Anterior cingulate cortex (tissue), 58 donors: ENCODE results near the gene BACE2.
"Not testable (repeated sequence)": the region's sequence is repeated elsewhere in the genome, so short reads cannot be mapped to it uniquely, and the experiment has no call there.

Experiments used
- DNase-seq, 58 donors: peaks; one replicate each; lab custom pipeline; 2025; lab: John Stamatoyannopoulos, UW

BACE2 gene

DNA sequence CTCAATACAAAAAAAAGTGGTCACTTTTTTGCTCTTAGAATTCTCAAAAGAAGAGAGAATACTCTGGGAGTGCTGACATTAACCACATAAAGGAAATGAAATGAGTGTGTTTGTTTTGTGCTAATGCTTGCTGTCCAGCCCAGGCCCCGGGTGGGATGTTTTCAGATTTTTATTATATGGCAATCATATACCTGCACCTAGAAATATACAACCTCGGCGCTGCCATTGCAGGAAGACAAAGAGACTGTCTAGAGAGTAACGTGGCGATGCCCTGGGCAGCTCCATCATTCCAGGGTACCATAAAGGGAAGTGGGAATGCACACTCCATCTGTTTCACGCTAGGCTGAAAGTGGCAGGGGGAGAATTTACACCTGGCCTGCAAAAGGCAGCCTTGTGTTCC, 7.1 kb downstream of the BACE2 start:
- no peak for DNase-seq

DNA sequence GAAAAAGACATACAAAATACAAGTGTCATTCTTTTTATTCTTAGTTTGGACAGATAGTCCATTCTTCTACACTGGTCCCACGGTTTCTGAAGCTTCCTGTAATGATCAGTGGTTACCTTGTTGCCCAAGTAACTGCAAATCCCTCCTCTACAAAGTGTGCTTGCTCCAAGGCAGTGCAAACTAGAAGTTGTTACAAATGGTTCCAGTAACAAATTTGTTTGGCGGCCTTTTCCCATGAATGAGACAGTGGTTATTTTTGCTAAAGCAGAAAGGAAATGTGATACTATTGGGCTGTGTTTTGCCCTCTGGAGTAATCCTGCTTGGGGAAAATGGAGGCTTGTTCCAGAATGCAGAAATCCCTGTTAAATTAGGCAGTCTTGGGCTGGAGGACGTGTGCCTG, 8.9 kb downstream of the BACE2 start:
- DNase-seq = no peak

GRCh38 chr21:41180752-41181151, 12.8 kb downstream of the BACE2 start:
- DNase-seq = no peak

DNA sequence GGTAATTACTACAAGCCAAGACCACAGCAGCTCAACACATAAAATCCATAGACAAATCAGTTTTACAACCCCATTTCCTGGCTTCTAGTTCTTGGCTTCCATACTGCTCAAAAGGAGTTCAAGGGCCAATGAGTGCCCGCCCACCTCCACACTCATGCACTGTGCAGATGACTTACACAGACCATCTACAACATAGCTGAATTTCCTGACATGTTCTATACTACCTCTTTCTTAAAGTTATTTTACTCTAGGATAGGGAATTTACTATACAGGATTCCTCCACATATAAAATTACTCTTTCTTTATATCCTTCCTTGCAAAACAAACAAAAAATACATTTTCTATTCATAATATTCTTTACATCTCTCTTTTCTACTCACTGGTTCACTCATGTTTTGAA, 14.6 kb downstream of the BACE2 start:
- DNase-seq = no peak

- no peak for DNase-seq
Measured at GRCh38 chr21:41183575-41183974, 15.6 kb downstream of the BACE2 start.

GRCh38 chr21:41185802-41186201, 17.8 kb downstream of the BACE2 start:
- no peak for DNase-seq

DNA sequence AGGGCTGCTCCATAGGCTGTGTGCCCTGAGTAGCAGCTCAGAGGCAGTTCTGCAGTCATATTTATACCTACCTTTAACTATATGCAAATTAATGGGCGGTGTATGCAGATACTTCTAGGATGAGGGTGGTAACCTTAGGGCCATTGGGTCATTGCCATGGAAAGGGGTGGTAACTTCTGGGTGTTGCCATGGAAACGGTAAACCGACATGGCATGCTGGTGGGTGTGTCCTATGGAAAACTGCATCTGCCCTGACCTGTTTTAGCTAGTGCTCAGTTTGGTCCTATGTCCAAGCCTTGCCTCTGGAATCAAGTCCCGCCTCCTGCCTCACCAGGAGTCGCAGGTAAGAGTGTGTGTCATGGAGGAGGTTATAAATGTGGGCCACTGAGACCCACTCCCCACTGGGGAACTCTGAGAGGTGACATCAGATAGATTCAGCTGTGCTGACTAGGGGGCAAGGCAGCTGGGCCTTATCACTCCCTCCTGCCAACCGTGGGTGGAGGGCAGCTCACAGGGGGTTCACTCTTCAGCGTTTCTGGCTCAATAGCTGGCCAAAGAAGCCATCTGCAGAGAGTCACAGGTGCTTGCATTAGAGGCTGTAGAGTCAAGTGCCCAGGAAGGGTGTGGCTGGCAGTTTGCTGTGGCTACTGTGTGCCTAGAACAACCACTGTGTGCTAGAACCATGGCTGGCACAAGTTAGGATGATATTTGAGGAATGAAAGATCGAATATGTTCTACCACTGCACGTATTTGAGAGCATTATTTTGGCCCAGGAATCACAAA, 19.0 kb downstream of the BACE2 start:
- DNase-seq = no peak

- DNase-seq = no peak
Measured at GRCh38 chr21:41187537-41188025, 19.6 kb downstream of the BACE2 start.

GRCh38 chr21:41188486-41189149, 20.7 kb downstream of the BACE2 start:
- no peak for DNase-seq

DNA sequence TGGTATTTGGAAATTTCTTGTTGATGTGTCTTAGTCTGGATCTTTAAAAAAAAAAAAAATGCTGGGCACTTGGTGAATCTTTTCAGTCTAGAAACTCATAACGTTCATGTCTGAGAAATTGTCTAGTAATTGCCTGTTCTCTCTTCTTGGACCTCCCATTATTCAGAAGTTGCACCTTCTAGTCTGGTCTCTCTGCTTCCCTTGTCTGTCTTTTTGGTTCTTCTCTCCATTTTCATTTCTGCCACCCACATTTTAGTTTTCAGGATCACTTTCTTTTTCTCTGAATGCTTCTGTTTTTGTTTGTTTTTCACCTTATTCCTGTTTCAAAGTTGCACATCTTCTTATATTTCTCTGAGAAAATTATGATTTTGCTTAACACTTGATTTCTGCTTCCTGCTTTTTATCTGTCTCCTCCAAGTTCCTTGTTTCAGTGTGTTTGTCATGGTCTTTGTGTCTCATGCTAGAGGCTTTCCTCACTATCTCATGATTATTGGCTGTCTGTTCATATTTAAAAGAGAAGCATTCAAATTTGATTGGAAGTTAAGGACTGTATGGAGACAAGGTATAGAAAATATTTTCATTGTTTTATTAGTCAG, 21.3 kb downstream of the BACE2 start:
- no peak for DNase-seq

DNA sequence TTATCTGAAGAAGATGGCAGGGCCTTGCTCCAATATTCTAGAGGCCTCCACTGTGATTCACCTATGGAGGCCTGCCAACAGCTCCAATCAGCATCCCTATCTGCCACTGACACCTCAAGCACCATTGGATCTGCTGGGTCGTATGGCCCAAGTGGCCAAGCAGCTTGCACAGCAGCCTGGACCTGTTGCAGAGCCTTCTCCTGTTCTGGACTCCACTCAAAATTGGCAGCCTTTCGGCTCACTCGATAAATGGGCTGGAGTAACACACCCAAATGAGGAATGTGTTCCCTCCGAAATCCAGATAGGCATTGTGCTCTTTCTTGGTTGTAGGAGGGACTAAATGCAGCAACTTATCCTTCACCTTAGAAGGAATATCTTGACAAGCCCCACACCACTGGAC, 24.6 kb downstream of the BACE2 start:
- not testable (repeated sequence) for DNase-seq

DNA sequence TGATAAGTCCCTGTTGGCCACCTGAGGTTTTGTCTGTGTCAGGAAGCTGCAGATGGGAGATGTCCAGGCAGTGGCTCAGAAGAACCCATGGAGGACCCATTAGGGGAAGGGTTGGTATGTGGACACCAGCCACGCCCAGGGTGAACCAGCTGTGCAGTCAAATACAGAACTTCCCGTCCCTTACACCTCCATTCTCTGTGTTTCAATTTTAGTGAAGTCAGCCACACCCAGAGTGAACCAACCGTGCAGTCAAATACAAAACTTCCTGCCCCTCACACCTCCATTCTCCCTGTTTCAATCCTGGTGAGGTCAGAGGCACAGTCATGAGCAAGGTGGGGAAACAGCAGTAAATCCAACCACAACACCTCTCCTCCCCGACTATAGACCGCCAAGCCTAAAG, 27.4 kb downstream of the BACE2 start:
- no peak for DNase-seq

GRCh38 chr21:41196993-41197392, 29.0 kb downstream of the BACE2 start:
- no peak for DNase-seq

DNA sequence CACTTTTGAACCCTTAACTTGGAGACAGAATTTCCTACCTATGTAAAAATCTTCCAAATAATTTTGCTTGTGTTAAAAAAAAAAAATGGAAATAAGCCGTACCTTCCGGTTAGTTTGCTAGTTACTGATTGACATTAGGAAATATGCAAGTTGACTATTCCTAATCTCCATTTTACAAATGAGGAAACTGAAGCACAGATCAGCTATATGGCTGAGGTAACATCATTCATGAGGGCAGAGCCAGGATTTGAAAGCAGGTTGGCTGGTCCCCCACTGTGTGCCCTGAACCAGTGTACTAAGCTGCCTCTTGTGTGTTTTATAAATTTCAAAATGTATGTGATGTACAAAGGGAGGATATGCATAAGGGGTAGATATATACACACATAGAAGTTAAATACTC, 29.6 kb downstream of the BACE2 start:
- no peak for DNase-seq

DNA sequence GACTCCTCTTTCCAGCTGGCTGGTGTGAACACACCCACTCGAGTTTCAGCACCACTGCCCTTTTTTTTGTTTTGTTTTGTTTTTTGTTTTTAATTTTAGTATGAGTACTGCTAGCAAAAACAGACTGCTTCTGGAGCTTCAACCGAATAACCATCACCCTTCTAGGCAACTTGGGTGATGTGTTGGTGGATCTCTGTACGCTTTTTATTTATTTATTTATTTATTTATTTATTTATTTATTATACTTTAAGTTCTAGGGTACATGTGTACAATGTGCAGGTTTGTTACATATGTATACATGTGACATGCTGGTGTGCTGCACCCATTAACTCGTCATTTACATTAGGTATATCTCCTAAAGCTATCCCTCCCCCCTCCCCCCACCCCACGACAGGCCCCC, 30.7 kb downstream of the BACE2 start:
- DNase-seq = not testable (repeated sequence)

GRCh38 chr21:41199123-41199522, 31.2 kb downstream of the BACE2 start:
- no peak for DNase-seq

- no peak for DNase-seq
Measured at GRCh38 chr21:41199588-41199987, 31.6 kb downstream of the BACE2 start.

DNA sequence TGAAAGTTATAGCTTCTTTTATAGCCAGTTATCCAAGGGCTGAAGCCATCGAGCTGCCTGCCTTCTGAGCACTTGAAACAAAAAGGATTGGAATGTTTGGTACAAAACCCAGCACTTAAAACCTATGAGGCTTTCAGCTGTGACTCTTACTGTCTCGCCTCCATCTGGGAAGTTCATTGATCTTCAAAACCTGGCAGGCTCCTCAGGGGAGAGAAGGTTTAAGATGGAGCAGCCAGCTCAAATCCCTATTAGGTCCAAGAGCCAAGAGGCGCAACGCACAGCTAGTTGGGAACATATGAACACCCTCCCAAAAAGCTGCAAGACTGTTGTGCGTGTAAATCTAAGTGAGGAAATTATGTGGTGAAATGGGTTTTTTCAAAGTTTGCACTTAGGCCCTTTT, 33.4 kb downstream of the BACE2 start:
- no peak for DNase-seq

- no peak for DNase-seq
Measured at GRCh38 chr21:41204736-41205135, 36.8 kb downstream of the BACE2 start.

GRCh38 chr21:41207401-41208375, 39.7 kb downstream of the BACE2 start:
- peak in 18 of 58 donors; percentile 2 to 71 (median 12) for DNase-seq
